Measurements from ENCODE around the gene PIGM.
A peak's percentile ranks its signal among the peaks of the same experiment; 100 is the strongest.

The PIGM gene

DNA sequence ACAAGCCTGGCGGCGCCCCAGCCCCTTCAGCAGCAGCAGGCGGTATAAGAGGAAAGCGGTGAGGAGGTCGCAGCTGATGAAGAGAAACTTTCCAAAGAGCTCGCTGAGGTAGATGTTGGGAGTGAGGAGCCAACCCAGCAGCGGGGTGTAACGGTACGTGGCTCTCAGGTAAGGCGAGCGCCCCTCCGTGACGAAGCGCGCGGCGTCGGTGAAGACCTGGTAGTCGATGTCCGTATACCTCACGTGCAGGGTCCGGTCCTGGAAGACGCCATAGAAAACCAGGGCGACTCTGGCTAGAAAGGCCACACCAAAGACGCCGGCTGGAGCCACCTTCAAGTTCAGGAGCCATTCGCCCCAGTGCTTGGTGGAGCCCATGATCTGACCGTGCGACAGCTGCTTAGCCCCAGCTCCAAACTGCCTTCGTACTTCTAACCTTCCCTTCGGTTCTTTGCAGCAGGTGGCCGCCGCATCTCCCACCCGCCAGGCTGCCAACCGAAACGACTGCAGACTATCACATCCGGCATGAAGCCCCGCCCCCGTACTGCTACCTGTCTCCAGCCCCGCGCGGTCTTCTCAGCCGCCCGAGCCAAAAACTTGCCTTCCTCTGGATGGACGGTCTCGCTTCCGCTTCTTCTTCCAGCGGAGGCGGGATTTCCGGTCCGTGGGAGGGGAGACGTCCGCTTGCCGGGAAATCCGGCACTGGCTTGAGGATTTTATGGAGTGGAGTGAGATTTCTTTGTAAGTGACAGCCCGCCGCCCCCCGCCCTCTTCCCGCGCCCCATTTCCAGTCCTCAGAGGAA lies at the start of gene PIGM:
TSS of gene PIGM (minus strand) at position 626 of the 800 bp plus-strand sequence. CDS start at position 375, 251 bp downstream.
- peak; percentile 93 for DNase-seq

DNA sequence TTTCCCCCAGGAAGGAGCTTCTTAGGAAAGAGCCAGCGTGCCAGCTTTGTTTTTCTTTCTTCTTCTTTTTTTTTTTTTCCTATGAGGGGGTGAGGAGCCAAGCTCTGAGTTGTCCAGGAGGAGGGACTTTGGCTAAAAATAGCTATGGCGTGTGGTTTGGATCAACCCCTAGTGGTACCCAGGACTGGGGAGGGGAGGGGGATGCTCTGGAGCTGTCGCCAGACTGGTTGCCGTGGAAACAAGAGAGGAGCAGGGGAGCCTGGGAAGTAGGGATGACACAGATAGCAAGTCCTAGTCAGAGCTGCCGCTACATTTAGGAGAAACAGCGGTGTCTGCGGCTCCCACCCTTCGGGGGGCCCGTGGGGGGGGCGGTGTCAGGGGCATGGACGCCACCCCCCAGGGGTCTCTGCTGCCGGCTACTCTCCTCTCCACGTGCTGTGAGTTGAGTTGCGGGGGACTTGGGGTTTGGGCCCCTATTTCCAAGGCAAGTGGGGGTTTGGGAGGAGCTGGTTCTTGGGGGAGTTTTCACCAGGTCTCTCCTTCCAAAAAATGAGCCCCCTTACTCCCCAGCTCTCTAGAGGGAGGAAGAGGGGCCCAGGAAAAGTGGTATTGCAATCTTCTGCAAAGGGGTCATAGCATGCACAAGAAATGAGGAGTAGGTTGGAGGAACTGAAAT lies 49.6 kb upstream of the PIGM start, which contains the start of gene KCNJ9:
TSS of gene KCNJ9 (plus strand) at position 278 of the 676 bp plus-strand sequence. CDS start 2,493 bp downstream, outside the sequence.
- no peak for DNase-seq

DNA sequence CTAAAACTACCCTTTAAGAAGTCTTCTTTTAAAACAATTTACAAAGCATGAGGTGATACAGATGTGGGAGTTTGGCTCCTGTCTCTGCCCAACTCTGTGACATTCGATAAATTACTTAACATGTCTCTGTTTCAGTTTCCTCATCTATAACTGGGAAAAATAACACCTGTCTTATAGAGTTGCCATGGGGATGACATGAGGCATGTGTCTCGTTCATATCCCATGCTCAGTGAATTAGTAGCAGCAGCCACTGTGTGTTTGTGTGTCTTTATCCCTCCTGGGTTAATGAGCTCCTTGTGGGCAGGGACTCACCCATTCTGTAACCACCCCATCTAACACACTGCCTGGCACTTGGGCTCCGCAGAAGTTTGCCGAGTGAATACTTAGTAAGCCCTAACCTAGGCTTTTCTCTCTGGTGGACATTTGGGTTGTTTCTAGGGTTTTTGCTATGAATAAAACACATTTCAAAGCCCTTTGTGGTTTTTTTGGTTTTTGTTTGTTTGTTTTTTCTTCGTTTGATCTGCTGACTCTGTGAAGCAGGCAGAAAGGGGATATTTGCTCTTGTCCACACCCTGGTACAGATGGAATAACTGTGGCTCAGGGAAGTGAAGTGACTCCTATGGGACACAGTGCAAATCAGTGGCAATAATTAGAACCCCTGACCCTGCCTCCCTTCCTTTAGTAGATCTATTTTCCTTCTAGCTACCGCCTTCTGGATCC lies 48.8 kb upstream of the PIGM start:
- no peak for DNase-seq

- no peak for DNase-seq
Measured at GRCh38 chr1:160079448-160079847, 47.7 kb upstream of the PIGM start.

- DNase-seq, result peak; percentile 52
Measured at GRCh38 chr1:160078512-160079195, 46.9 kb upstream of the PIGM start.

- no peak for DNase-seq
Measured at GRCh38 chr1:160077486-160077885, 45.7 kb upstream of the PIGM start.

- no peak for DNase-seq
Measured at GRCh38 chr1:160076295-160076694, 44.5 kb upstream of the PIGM start.

DNA sequence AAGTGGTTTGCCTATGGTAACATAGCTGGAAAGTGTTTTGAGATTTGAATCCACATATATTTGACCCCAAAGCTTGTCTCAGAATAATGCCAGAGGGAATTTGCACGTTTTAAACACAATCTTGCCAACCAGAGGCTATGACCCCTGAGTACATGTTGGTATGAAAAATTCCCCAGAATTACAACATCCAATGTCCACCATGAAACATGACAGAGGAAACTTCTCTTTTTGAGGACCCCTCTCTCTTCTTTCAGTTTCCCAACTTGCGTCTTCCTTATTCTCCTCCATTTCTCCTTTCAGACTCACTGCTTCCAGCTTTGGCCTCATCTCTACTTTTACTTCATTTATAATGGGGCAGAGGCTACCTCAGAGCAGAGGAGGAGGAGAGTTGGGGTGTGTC lies 44.0 kb upstream of the PIGM start:
- no peak for DNase-seq

GRCh38 chr1:160074865-160075264 lies 43.1 kb upstream of the PIGM start:
- no peak for DNase-seq

GRCh38 chr1:160071289-160071688 lies 39.5 kb upstream of the PIGM start:
- DNase-seq, result no peak

GRCh38 chr1:160070243-160071163 lies 38.7 kb upstream of the PIGM start:
- peak; percentile 81 for DNase-seq

GRCh38 chr1:160069460-160070231 lies 37.9 kb upstream of the PIGM start, which contains the start of gene KCNJ10:
TSS of gene KCNJ10 (minus strand) at chr1:160070160. CDS start at chr1:160042532, 27,628 bp downstream.
- DNase-seq, result no peak

DNA sequence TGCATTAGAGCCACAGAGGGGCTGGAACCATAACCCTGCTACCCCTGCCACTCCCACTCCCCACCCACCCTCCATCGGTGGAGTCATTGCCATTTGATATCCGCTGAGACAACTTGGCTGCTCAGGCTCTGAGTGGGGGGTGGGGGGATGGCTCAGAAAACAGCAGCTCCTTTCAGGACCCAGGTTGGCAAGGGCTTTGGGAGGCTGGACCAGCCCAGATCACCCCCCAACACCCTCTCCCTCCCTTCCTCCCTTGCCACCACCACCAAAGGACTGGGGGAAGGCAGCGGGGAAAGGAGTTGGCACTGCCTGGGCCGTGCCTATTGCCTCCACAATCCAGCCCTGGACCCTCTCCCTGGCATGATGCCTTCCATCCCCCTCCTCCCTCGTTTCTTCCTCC lies 36.4 kb upstream of the PIGM start:
- no peak for DNase-seq

- DNase-seq, result no peak
Measured at GRCh38 chr1:160066829-160067745, 35.3 kb upstream of the PIGM start.

DNA sequence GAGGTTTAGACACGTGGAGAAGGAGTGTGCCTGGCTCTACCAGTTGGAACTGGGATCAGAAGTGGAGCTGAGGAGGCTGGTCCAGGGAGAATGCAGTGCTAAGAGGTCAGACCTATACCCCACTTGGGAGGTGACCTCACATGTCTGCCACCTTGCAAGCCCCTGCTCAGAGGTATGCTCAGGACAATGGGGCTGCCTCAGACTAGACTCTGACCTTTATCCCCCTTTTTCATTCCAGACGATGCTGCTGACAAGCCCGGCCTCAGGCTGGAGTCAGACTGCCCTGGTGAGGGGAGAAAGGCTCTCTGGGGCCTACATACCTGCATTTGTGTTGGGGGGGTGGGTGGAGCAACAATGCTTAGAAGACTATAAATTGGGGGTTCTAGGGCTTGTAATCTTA lies 33.0 kb upstream of the PIGM start:
- DNase-seq, result no peak

DNA sequence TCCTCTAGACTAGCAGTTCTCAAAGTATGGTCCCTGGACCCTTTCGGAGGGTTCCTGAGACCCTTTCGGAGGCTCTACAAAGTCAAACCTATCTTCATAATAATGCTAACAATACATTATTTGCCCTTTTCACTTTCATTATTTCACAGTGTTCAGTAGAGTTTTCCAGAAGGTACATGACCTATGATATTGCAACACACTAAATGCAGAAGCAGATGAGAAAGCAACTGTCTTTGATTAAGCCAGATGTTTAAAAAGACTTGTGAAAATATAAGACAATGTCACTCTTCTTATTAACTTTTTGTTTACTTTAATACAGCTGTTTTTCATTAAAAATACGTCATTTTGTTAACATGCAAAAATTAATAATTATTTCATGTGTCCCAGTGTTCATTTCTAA lies 32.4 kb upstream of the PIGM start:
- DNase-seq, result no peak

DNA sequence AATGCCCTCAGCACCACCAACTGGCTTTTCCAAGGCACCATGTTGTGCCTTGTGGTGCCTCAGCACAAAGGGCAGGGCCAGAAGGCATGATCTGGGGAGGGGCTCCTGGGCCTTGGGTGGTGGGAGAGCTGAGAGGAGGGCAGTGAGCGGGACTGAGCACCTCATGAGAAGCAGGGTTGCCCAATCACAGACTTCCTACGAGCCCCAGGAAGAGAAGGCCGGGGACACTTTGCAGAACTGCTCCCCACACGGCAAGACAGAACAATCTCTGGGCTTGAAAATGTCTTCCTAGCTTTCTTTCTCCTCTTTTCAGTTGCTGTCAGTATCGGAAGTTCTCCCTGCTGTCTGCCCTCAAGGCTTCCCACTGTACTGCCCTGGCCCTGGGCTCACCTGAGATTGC lies 31.4 kb upstream of the PIGM start:
- DNase-seq, result no peak

- no peak for DNase-seq
Measured at GRCh38 chr1:160062230-160062532, 30.4 kb upstream of the PIGM start.

- no peak for DNase-seq
Measured at GRCh38 chr1:160061369-160062229, 29.8 kb upstream of the PIGM start.
